SH-SY5Y (cell line): ENCODE data around the gene LYZL1.

ENCODE experiments used
- GATA2 ChIP-seq: IDR thresholded peaks from 2 replicates; pipeline ENCODE4 v1.6.1; 2011; ENCODE audit warnings: mild to moderate bottlenecking, low read depth, low read length
- GATA3 ChIP-seq: IDR thresholded peaks from 2 replicates; pipeline ENCODE4 v1.6.1; 2011; ENCODE audit warnings: low read depth, mild to moderate bottlenecking, low read length, moderate library complexity

GRCh38 chr10:29353305-29353704 lies 64.4 kb downstream of the LYZL1 start:
- TF ChIP-seq GATA2 (no peak), GATA3 (no peak)
